GM12892 (cell line): ENCODE data around the gene FAM3C.

Experiments
- DNase-seq: peaks from one replicate; pipeline ENCODE4 v3.0.0; 2011; ENCODE audit not compliant: insufficient read length
- FAIRE-seq: peaks from 2 replicates; lab custom pipeline; 2011; peaks lifted over from hg19 to GRCh38; lab: Jason Lieb, UNC
- POLR2A ChIP-seq: IDR thresholded peaks from 2 replicates; pipeline ENCODE4 v1.6.1; 2011; ENCODE audit warnings: low read depth, low read length, control low read depth
- POLR2AphosphoS5 ChIP-seq: IDR thresholded peaks from 2 replicates; pipeline ENCODE4 v1.6.1; 2011; ENCODE audit warnings: low read depth, low read length, control low read depth
- TAF1 ChIP-seq: IDR thresholded peaks from 2 replicates; pipeline ENCODE4 v1.6.1; 2011; ENCODE audit warnings: low read depth, mild to moderate bottlenecking, control low read depth, low read length, borderline replicate concordance

The FAM3C gene

DNA sequence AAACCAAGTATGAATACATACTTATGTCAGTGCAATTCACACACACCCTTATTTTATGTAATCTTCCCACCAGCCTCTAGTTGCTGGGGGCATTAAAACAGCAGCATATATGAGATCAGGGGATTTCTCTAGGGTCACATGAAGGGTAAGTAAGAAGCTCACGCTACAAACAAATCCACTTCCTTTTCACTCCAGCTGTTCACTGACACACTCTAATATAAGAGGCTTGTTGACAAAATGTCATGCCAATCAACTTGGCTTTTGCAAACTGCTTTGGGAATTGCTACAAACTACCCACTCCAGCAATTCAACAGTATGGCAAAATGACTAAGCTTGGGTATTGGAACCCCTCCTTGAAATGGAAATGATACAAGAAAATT, 10.3 kb downstream of the FAM3C start:
- TF ChIP-seq TAF1 (no peak), POLR2A (no peak), POLR2AphosphoS5 (no peak; the same call in 1 of the 2 replicates)
- FAIRE-seq (peak; percentile 95), DNase-seq (no peak)

DNA sequence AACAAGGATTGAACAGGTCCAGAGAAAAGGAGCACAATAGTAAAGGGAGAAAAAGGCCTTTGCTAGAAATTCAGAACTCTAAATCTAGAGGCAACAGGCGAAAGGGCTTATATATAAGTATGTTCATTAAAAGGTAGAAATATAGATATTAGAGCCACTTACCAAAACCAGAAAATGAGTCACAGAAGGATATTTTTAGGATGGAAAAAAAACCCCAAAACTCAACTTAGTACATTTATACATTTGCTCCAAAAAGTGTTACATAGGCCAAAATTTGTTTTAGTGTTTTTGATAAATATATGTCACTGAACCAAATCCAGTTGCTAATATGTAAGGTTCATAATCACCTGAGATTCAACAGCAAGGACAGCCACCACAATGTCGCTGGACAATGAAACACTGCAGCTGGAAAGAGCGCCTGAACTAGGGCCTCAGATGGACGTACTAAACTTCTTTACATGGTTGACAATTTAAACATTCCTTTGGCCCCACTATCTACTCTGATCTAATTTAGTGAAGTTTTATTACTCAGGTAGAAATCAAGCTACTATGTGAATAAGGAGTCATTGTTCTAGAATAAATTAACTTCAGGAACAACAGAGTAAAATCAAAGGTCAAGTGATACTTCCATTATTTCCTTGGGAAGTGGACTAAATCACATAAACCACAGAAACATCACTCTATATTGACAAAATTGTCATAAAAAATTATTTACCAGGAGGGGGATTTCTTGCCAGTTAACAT, 10.9 kb downstream of the FAM3C start:
- TF ChIP-seq POLR2A, result no peak
- no peak for TF ChIP-seq POLR2AphosphoS5
- FAIRE-seq, result no peak
- no peak for DNase-seq

DNA sequence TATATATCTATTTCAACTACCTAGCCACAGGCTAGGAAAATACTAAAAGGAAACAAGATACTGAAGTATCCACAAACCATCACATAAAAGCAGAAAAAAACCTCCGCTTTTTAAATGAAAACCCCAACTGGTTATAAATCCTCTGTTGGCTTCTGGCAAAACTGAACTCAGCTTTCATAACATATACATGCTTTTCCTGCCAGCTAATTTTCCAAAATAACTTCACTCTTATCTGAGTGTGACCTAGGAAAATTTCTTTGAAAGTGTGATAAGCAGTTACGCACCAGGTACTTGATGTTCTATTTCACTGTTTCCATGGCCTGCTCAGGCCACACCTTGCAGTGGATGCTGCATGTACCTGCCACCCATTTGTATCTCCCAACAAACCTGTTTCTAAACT, 11.8 kb downstream of the FAM3C start:
- no peak for DNase-seq
- TF ChIP-seq POLR2AphosphoS5 (no peak), POLR2A (no peak), TAF1 (no peak)
- peak; percentile 83 for FAIRE-seq

DNA sequence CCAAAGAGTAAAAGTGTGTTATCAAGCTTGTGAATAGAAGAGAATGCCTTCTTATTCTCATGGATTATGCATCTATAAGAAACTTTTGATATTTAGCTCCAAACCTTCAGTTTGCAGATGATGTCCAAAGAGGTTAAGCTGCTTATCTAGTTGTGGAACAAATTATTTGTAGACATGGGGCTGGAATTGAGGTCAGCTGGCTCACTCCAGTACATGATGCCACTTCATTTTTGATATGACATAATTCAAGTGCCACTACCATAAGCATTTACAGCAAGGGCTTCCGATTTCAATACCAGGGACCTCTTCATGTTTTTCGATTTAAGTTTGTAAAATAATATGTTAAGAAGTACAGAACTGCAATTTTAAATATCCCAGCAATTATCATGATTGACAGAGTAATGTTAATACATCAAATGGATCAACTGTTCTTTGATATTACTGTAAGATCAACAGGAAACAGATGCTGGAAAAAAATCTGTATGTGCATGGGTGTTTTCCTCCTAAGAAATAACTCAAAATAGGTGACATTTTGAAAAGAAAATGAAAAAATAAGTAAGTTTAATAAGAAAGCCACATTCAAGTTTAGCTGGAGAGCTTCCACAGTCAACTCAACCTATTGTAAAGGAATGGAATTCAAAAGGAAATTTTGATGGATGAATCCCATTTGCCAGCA, 12.7 kb downstream of the FAM3C start:
- peak; percentile 63 for FAIRE-seq
- no peak for TF ChIP-seq TAF1
- no peak for TF ChIP-seq POLR2A
- TF ChIP-seq POLR2AphosphoS5, result no peak
- DNase-seq, result no peak

DNA sequence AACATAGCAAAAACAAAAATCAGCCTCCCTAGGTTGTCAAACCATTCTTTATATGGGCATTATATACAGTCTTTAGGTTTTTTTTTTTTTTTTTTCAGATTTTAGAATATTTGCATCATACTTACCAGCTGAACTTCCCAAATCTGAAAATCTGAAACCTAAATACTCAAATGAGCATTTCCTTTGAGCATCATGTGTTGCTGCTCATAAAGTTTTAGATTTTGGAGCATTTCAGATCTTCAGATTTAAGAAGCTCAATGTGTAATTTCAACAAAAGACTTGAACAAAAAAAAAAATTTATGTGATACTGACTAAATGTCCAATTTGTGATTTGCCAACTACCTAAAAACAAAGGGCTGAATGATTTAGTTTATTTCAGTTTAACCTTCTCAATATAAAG, 13.6 kb downstream of the FAM3C start:
- no peak for DNase-seq
- FAIRE-seq, result peak; percentile 50
- no peak for TF ChIP-seq POLR2AphosphoS5
- TF ChIP-seq POLR2A, result no peak
- TF ChIP-seq TAF1, result no peak

DNA sequence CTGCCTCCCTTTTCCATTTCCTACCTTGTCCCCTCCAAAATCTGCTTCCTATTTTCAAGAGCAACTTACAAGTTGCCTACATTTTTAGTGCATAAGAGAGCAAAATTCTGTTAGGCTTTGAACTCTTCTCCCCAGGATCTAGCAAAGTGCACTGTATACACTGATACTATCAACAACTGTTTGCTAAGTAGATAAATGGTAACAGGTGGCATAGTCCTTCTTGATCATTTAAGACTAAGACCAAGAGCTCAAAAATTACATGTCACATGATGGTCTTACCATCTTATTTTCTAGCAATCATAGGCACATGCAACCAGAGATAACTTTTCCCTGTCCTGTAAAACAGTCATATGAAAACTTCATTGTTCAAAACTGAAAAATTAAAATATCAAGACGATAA, 16.2 kb downstream of the FAM3C start:
- DNase-seq (no peak), FAIRE-seq (no peak)
- no peak for TF ChIP-seq POLR2AphosphoS5

DNA sequence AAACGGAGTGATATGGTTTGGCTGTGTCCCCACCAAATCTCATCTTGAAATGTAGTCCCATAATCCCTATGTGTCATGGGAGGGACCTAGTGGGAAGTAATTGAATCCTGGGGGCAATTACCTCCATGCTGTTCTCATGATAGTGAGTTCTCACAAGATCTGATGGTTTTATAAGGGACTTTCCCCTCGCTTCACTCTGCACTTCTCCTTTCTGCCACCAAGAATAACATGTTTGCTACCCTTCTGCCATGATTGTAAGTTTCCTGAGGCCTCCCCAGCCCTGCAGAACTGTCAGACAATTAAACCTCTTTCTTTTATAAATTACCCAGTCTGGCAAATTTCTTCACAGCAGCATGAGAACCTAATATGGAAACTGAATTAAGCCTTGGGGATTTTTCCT, 19.1 kb downstream of the FAM3C start:
- FAIRE-seq, result no peak

DNA sequence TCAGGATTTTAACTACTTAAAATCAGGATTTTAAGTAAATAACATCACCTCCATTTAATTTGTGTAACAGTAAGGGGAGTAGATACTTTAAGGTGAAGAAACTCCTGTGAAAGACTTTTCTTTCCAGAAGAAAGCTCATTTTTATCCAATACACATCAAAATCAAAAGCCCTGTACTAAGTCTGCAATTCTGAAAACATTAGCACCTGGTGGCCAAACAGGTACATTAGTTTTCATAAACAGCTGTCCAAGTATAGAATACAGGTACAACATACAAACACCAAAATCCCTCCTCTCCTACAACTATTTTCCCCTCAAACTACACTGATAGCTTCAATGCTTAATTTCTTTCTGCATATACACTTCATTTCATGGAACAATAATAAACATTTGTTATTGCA, 22.9 kb downstream of the FAM3C start:
- TF ChIP-seq TAF1, result no peak
- no peak for TF ChIP-seq POLR2AphosphoS5
- DNase-seq (no peak), FAIRE-seq (peak; percentile 46)

More for the DNA sequence above, 19.1 kb downstream of the FAM3C start:
- no peak for DNase-seq
- TF ChIP-seq POLR2A, result no peak
- TF ChIP-seq POLR2AphosphoS5, result no peak
- TF ChIP-seq TAF1, result no peak

DNA sequence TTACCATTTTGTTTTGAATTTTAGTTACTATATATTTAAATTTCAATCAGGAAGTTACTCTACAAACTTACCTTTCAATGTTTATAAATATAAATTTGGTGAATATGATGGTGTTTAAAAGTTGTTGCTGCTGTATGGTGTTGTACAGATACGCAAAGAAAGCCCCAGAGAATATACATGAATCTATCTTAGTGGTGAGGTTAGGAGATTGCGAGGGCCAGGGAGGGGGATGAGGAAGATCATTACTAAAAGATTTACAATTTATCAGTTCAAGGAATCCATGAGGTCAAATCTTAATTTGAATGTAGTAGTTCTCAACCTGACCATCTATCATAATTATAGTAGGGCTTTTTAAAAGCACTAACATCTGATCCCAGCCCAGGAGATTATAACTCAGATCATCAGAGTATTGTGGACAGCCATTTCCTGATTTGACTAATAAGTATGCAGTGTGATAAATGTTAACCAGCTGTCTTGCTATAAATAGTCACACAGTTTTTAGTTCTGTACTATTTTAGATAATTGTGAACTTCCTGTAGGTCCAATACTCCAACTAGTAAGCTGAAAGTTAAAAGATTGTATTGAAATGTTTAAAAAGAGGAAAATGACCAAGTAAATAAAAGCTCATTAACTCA, 23.6 kb downstream of the FAM3C start:
- FAIRE-seq, result peak; percentile 90
- no peak for TF ChIP-seq POLR2AphosphoS5
- no peak for TF ChIP-seq POLR2A
- TF ChIP-seq TAF1, result no peak
- DNase-seq, result no peak

DNA sequence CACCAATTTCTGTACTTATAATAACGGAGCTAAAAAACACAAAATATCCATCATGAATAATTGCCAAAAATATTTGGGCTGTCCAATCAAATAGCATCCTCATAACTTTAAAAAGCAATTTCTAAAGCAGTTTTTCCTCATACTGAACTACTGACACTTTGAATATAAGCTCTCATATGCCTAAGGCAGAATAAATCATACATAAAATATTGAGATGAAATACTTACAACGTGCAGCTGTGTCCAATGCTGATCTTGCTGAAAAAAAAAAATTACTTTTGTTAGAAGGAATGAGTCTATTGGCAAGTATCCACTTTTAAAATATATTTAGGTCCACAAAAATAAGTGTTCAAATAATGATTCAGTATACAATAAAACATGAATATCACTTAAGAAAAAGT, 24.2 kb downstream of the FAM3C start:
- TF ChIP-seq TAF1 (no peak), POLR2A (no peak), POLR2AphosphoS5 (no peak)
- FAIRE-seq (no peak), DNase-seq (no peak)

DNA sequence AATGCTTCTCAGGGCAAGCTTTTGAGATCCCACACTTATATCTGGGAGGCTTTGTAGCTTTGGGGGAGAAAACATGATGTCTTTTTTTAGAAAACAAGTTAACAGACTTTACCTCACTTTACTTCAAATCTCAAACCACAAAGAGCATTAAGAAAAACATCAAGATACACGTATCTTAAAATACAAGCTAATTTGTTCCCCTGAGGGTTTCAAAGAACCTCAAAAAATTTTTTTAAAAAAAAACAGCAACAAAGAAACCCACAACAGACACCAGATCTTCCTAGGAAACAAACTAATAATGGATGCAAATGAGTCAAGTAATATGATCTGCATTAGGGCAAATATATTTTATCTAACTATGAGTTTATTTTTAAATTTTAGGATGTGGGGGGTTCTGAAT, 24.7 kb downstream of the FAM3C start:
- DNase-seq, result no peak
- TF ChIP-seq POLR2A, result no peak
- TF ChIP-seq TAF1, result no peak
- TF ChIP-seq POLR2AphosphoS5, result no peak
- FAIRE-seq, result no peak

DNA sequence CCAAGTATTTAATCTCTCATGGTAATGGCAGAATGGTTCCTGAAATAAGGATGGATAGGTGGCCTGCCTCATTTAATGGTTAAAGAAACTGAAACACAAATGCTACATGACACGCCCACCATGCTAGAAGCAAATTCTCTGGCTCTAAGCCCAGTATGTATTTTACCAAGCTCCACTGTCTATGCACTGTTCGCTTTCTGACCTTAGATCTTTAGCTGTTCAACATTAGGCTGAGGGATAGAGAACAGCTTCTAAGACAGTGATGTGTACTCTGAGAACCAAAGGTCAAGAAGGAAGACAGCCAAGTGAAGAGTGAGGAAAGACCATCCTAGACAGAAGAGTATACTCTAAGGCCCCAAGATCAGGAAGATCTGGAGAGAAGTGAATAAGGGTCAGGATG, 26.6 kb downstream of the FAM3C start:
- DNase-seq (no peak), FAIRE-seq (peak; percentile 78)
- TF ChIP-seq TAF1 (no peak), POLR2A (no peak), POLR2AphosphoS5 (no peak)
